ENCODE results near the gene CHCHD6.

The CHCHD6 gene

DNA sequence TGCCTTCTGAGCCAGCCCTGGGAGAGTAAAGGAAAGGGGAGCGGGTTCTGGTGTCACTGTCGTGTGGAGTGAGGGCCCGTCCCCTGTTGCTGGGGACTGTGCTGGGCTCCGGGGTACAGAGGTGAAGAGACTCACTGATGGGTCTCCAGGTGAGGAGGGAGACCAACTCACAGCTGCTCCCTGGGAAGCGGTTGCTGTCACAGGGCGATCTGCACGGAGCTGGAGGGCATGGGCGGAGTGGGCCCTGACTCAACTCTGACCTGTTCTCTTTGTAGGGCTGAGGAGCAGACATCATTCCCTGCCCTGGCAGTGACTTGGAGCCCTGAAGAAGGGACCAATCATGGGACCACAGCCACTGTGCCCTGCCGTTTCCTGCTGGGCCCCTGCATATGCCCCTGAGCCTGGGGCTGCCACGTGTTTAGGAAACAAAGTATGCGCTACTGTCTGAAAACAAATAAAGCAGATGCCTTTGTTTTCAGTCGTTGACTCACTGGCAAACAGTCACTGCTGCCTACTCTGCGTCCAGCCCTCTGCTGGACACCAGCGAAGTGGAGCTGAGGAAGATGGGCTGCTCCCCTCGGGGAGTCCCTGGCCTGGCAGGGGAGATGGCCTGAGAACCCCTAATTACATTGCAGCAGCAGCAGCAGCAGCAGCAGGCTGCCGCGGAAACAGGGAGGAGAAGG lies 256.0 kb downstream of the CHCHD6 start:
- H3K4me3 Mint-ChIP-seq, result no peak overlapping the region
- H3K27ac Mint-ChIP-seq, result no peak overlapping the region
- H3K27me3 Mint-ChIP-seq, result peaks cover 8% of the 10 kb centered on the region
- peaks cover 30% of the 10 kb centered on the region for H3K4me1 Mint-ChIP-seq
- no peak for ATAC-seq
- H3K36me3 Mint-ChIP-seq, result peaks cover 6% of the 10 kb centered on the region
- no peaks in the 10 kb centered on the region for H3K9me3 Mint-ChIP-seq

DNA sequence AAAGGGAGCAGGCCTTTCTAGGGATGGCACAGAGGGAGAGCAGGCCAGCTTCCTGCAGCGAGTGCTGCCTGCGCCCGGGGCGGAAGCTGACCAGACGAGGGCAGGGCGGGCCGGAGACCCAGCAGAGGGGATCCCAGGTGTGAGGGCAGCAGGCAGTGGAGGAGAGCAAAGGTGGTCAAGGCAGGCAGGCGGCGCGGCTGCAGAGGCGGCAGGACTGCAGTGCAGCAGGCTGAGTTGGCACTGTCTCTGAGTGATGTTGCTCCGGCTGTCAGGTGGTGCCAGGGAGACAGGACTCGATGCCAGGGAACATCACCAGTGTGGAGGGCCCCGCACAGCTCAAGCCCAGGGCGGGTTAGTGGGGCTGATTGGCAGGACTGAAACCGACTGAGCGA lies 256.6 kb downstream of the CHCHD6 start:
- H3K4me3 Mint-ChIP-seq, result no peak overlapping the region
- H3K9me3 Mint-ChIP-seq, result no peaks in the 10 kb centered on the region
- H3K36me3 Mint-ChIP-seq, result peaks cover 6% of the 10 kb centered on the region
- peaks cover 25% of the 10 kb centered on the region for H3K4me1 Mint-ChIP-seq
- H3K27ac Mint-ChIP-seq, result no peak overlapping the region
- ATAC-seq, result no peak
- H3K27me3 Mint-ChIP-seq, result peaks cover 11% of the 10 kb centered on the region

GRCh38 chr3:126961191-126961790 lies 257.3 kb downstream of the CHCHD6 start:
- ATAC-seq, result peak; percentile 69
- Mint-ChIP-seq H3K9me3 (no peaks in the 10 kb centered on the region), H3K27ac (no peak overlapping the region), H3K36me3 (peaks cover 6% of the 10 kb centered on the region), H3K4me1 (peaks cover 23% of the 10 kb centered on the region), H3K27me3 (peaks cover 16% of the 10 kb centered on the region), H3K4me3 (no peak overlapping the region)

- H3K4me3 Mint-ChIP-seq, result no peak overlapping the region
- no peak overlapping the region for H3K27ac Mint-ChIP-seq
- ATAC-seq, result no peak
- H3K9me3 Mint-ChIP-seq, result no peaks in the 10 kb centered on the region
- peaks cover 23% of the 10 kb centered on the region for H3K4me1 Mint-ChIP-seq
- H3K36me3 Mint-ChIP-seq, result peaks cover 6% of the 10 kb centered on the region
- peaks cover 23% of the 10 kb centered on the region for H3K27me3 Mint-ChIP-seq
Measured at GRCh38 chr3:126961791-126962461, 257.9 kb downstream of the CHCHD6 start.

DNA sequence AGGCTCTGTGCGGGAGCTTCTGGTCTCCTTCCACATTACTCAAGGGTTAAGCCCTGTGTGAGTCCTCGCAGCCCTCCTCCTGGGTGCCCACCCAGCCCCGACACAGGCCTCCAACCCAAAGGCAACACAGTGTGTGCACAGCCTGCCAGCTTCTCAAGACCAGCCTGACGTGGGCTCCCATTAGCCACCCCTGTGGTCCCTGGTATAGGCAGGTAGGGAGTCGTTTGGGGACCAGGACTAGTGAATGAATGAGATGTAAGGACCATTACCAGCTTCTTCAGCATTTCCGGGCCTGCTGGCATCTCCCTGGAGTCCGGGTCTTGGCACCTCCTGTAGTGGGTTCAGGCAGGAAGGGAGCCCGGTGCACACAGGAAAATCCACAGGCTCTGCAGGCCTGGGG lies 258.7 kb downstream of the CHCHD6 start:
- Mint-ChIP-seq H3K9me3 (no peaks in the 10 kb centered on the region), H3K27me3 (peaks cover 30% of the 10 kb centered on the region), H3K4me1 (peaks cover 23% of the 10 kb centered on the region), H3K36me3 (peaks cover 6% of the 10 kb centered on the region), H3K4me3 (no peak overlapping the region), H3K27ac (no peak overlapping the region)
- ATAC-seq, result no peak

DNA sequence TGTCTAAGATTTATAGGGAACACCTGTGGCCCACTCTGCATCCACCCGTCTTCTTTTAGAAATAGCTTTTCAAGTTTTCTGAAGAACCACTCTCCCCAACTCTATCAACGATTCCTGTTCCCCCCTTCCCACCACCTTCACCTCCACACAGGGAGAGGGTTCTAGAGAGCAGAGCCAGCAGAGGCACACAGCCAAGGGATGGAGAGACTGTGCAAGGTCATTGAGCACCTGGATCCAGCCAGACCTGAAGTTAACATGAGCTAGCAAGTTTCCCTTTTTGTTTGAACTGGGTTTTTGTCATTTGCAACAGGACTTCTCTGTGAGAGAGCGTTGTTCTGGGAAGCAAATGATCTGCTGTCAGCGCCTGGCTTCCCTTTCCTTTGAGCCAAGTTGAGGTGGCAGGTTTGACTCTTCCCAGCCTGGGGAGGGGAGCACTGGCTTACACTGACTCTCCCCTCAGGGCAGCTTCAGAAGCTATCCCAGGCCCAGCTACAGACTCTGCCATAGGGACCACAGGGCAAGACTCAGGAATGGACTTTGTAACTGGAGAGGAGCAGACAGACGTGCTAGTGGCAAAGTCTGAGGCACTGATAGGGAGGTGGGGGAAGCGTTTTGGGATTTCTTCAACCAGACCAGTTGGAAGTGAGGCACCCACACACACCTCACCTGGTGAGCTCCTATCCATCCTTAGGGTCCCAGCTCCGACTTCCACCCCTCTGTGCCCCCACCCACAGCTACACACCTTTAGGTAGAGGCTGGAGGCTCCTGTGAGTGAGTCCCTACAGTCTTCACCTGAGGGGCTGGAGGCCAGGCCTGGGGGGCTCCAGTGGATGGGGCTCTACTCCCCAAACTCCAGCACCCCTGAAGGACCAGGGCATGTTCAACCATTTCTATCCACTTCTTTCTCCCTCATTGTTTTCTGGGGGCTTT lies 259.5 kb downstream of the CHCHD6 start:
- Mint-ChIP-seq H3K4me1 (peaks cover 29% of the 10 kb centered on the region), H3K27me3 (peaks cover 38% of the 10 kb centered on the region), H3K9me3 (no peaks in the 10 kb centered on the region), H3K36me3 (peaks cover 6% of the 10 kb centered on the region), H3K4me3 (no peak overlapping the region), H3K27ac (no peak overlapping the region)
- ATAC-seq, result no peak

- Mint-ChIP-seq H3K9me3 (no peaks in the 10 kb centered on the region), H3K27me3 (peaks cover 45% of the 10 kb centered on the region), H3K4me3 (no peak overlapping the region), H3K4me1 (peaks cover 36% of the 10 kb centered on the region), H3K36me3 (peaks cover 6% of the 10 kb centered on the region), H3K27ac (no peak overlapping the region)
- no peak for ATAC-seq
Measured at GRCh38 chr3:126964261-126964660, 260.2 kb downstream of the CHCHD6 start.

- H3K4me1 Mint-ChIP-seq, result peaks cover 43% of the 10 kb centered on the region
- no peak overlapping the region for H3K27ac Mint-ChIP-seq
- H3K9me3 Mint-ChIP-seq, result no peaks in the 10 kb centered on the region
- no peak for ATAC-seq
- H3K36me3 Mint-ChIP-seq, result peaks cover 6% of the 10 kb centered on the region
- H3K4me3 Mint-ChIP-seq, result no peak overlapping the region
- H3K27me3 Mint-ChIP-seq, result peaks cover 52% of the 10 kb centered on the region
Measured at GRCh38 chr3:126964950-126965349, 260.9 kb downstream of the CHCHD6 start.

- Mint-ChIP-seq H3K27ac (no peak overlapping the region), H3K9me3 (no peaks in the 10 kb centered on the region), H3K4me1 (peaks cover 43% of the 10 kb centered on the region), H3K36me3 (peaks cover under 1% of the 10 kb centered on the region), H3K4me3 (no peak overlapping the region), H3K27me3 (peaks cover 58% of the 10 kb centered on the region)
- no peak for ATAC-seq
Measured at GRCh38 chr3:126965526-126966080, 261.6 kb downstream of the CHCHD6 start.

DNA sequence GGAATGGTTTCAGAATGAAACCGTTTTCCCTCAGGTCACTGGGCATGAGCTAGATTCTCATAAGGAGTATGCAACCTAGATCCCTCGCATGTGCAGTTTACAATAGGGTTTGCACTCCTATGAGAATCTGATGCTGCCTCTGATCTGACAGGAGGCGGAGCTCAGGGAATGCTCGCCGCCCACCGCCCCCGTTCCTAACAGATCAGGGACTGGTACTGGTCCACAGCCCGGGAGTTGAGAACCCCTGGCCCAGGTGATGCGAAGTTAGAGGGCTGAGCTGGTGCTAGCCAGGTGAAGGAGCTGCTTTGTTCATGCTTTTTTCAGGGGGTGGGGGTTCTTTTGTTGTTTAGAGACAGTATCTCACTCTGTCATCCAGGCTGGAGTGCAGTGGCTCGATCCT lies 263.3 kb downstream of the CHCHD6 start:
- Mint-ChIP-seq H3K4me3 (no peak overlapping the region), H3K27me3 (peaks cover 62% of the 10 kb centered on the region), H3K36me3 (no peaks in the 10 kb centered on the region), H3K27ac (no peak overlapping the region), H3K4me1 (peaks cover 45% of the 10 kb centered on the region), H3K9me3 (no peaks in the 10 kb centered on the region)
- no peak for ATAC-seq

- Mint-ChIP-seq H3K4me1 (peaks cover 45% of the 10 kb centered on the region), H3K27me3 (peaks cover 69% of the 10 kb centered on the region), H3K27ac (peak overlapping the region; percentile 21), H3K4me3 (no peak overlapping the region), H3K36me3 (no peaks in the 10 kb centered on the region), H3K9me3 (no peaks in the 10 kb centered on the region)
- no peak for ATAC-seq
Measured at GRCh38 chr3:126968391-126969390, 264.7 kb downstream of the CHCHD6 start.

GRCh38 chr3:126969586-126969985 lies 265.5 kb downstream of the CHCHD6 start:
- peaks cover 5% of the 10 kb centered on the region for H3K9me3 Mint-ChIP-seq
- H3K27me3 Mint-ChIP-seq, result peaks cover 75% of the 10 kb centered on the region
- H3K4me1 Mint-ChIP-seq, result peaks cover 42% of the 10 kb centered on the region
- no peak overlapping the region for H3K27ac Mint-ChIP-seq
- ATAC-seq, result no peak
- no peak overlapping the region for H3K4me3 Mint-ChIP-seq
- H3K36me3 Mint-ChIP-seq, result peaks cover 6% of the 10 kb centered on the region

- H3K27ac Mint-ChIP-seq, result no peak overlapping the region
- H3K4me3 Mint-ChIP-seq, result no peak overlapping the region
- peaks cover 37% of the 10 kb centered on the region for H3K4me1 Mint-ChIP-seq
- ATAC-seq, result no peak
- H3K9me3 Mint-ChIP-seq, result peaks cover 10% of the 10 kb centered on the region
- H3K36me3 Mint-ChIP-seq, result peaks cover 12% of the 10 kb centered on the region
- H3K27me3 Mint-ChIP-seq, result peaks cover 75% of the 10 kb centered on the region
Measured at GRCh38 chr3:126970101-126970500, 266.1 kb downstream of the CHCHD6 start.

DNA sequence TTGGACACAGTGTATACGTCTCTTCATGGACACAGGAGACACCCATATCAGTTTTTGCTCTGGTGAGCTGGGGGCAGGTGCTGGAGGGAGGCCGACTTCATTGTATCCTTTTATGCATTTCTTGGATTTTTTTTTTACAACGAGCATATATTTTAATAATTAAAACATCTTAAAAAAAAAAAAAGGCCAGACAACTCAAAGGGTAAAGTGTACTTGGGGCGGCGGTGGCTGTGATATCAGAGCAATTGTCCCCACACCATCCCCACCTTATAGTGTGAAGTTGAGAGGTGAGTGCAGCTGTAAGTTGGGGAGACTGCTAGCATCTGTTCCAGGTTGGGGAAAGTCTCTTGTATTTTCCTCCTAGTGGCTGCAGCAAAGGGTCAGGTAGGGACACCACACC lies 266.9 kb downstream of the CHCHD6 start:
- H3K4me3 Mint-ChIP-seq, result no peak overlapping the region
- H3K27ac Mint-ChIP-seq, result no peak overlapping the region
- H3K4me1 Mint-ChIP-seq, result peaks cover 37% of the 10 kb centered on the region
- peaks cover 75% of the 10 kb centered on the region for H3K27me3 Mint-ChIP-seq
- H3K36me3 Mint-ChIP-seq, result peaks cover 14% of the 10 kb centered on the region
- ATAC-seq, result no peak
- peaks cover 10% of the 10 kb centered on the region for H3K9me3 Mint-ChIP-seq

Measured in stimulated activated memory B cell treated with anti-CD40 and anti-IgM and Interleukin-4, amounts not matched to agents 10 μg/mL and 1 μg/mL and 100 μg/mL, for 72 hours (primary cell).